Measurements from ENCODE around the gene ANKS1A.

- TF ChIP-seq CTCF (IDR thresholded peaks at IDR 0.05; ENCODE audit: low read depth, low read length, poor library complexity, severe bottlenecking) (no peak), EZH2phosphoT487 (IDR thresholded peaks at IDR 0.05; ENCODE audit: borderline replicate concordance, low read length) (no peak)
These were observed 129.1 kb downstream of the ANKS1A start for GRCh38 chr6:35018182-35018519.
